ENCODE results near the gene TRABD2A.

DNA sequence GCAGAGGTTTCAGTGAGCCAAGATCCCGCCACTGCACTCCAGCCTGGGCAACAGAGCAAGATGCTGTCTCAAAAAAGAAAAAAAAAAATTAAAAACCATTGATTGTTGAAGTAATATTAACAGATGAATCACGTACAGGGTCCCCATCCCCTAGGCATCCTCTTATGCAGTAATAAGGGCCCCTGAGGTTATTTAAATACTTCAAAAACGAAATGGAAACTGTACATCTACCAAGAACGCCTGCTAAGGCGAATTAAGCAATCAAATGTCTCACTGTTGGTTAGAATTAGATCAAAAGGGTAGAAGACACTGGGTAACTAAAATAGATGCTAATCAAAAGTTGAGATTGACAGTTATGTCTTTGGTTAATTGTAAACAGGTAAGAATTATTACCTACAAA lies 7.5 kb downstream of the TRABD2A start:
- TF ChIP-seq, protein P1, sequence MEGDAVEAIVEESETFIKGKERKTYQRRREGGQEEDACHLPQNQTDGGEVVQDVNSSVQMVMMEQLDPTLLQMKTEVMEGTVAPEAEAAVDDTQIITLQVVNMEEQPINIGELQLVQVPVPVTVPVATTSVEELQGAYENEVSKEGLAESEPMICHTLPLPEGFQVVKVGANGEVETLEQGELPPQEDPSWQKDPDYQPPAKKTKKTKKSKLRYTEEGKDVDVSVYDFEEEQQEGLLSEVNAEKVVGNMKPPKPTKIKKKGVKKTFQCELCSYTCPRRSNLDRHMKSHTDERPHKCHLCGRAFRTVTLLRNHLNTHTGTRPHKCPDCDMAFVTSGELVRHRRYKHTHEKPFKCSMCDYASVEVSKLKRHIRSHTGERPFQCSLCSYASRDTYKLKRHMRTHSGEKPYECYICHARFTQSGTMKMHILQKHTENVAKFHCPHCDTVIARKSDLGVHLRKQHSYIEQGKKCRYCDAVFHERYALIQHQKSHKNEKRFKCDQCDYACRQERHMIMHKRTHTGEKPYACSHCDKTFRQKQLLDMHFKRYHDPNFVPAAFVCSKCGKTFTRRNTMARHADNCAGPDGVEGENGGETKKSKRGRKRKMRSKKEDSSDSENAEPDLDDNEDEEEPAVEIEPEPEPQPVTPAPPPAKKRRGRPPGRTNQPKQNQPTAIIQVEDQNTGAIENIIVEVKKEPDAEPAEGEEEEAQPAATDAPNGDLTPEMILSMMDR (conservative IDR thresholded peaks at IDR 0.05; ENCODE audit: low read length) = no peak
- no peak for TF ChIP-seq EZH2phosphoT487 (IDR thresholded peaks at IDR 0.05; ENCODE audit: borderline replicate concordance)

All from Loucy (cell line).